ENCODE data around the gene CAGE1. TPM values are rescaled to one million over a fixed set of nuclear protein-coding genes. Genes with fewer than 3 reads are reported as not detected.

The CAGE1 gene
- total RNA-seq, 2 experiments from 2014 or later, result 0.27 to 1.1 TPM

DNA sequence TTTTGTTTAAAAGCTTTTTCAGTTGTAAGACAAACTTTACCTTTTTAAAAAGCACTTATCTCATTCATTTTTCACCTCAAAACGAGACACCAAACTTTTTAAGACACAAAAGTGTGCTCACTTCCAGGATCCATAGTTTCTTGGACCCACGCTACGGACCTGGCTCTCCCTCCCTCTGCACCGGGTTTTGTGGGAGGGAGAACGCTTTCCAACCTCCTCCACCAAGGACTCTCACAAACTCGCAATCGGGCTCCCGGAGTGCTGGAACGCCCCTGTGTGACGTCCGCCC lies 436 bp downstream of the CAGE1 start:
- CTCF ChIA-PET (ENCODE audit: unreplicated experiment), result no interaction called here
- TF ChIP-seq, protein P1, sequence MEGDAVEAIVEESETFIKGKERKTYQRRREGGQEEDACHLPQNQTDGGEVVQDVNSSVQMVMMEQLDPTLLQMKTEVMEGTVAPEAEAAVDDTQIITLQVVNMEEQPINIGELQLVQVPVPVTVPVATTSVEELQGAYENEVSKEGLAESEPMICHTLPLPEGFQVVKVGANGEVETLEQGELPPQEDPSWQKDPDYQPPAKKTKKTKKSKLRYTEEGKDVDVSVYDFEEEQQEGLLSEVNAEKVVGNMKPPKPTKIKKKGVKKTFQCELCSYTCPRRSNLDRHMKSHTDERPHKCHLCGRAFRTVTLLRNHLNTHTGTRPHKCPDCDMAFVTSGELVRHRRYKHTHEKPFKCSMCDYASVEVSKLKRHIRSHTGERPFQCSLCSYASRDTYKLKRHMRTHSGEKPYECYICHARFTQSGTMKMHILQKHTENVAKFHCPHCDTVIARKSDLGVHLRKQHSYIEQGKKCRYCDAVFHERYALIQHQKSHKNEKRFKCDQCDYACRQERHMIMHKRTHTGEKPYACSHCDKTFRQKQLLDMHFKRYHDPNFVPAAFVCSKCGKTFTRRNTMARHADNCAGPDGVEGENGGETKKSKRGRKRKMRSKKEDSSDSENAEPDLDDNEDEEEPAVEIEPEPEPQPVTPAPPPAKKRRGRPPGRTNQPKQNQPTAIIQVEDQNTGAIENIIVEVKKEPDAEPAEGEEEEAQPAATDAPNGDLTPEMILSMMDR (conservative IDR thresholded peaks at IDR 0.05; ENCODE audit: low read length), result no peak
- TF ChIP-seq EZH2phosphoT487 (IDR thresholded peaks at IDR 0.05; ENCODE audit: borderline replicate concordance, low read depth, low read length), result no peak
- intact Hi-C loops (cut with micrococcal nuclease; ENCODE audit: unreplicated experiment), result loop anchor here (1.0 to 5.0 kb wide), 5 partner anchors 76 to 802 kb away; partner anchors contain the start of genes BLOC1S5, LY86, SNRNP48 and SSR1
- peak overlapping the region; percentile 79 for H2AFZ ChIP-seq (ENCODE audit: low read length)
- peaks cover 48% of the 10 kb centered on the region for H3K79me2 ChIP-seq (ENCODE audit: insufficient read depth, low read depth, low read length)
- no TSS peak for BruUV-seq (replicated peaks)
- H3K36me3 ChIP-seq (ENCODE audit: insufficient read depth, low read length), result peaks cover 32% of the 10 kb centered on the region
- peak overlapping the region; percentile 84 for H3K27ac ChIP-seq (ENCODE audit: low read depth, low read length, poor library complexity, severe bottlenecking)
- DNase-seq (ENCODE audit: low spot score), result no peak
- no peaks in the 10 kb centered on the region for H3K9me2 ChIP-seq (ENCODE audit: insufficient read depth, low read length)
- no peaks in the 10 kb centered on the region for H3K9me3 ChIP-seq (ENCODE audit: low read length)
- H3K4me1 ChIP-seq (ENCODE audit: insufficient read depth, low read length, poor library complexity, severe bottlenecking), result peaks cover 21% of the 10 kb centered on the region
- peak overlapping the region; percentile 85 for H3K4me2 ChIP-seq (ENCODE audit: low read length)
- peak overlapping the region; percentile 83 for H3K4me3 ChIP-seq (ENCODE audit: low read depth, low read length, poor library complexity, severe bottlenecking)
- H4K20me1 ChIP-seq (ENCODE audit: insufficient read depth, low read length), result peaks cover 15% of the 10 kb centered on the region; the same call in 1 of the 2 replicates
- POLR2A ChIA-PET, result interaction anchor here (0.7 to 2.1 kb wide), 7 partner anchors 11 to 741 kb away, joined by 3 to 9 read pairs (median 3); no protein-coding TSS in a partner anchor

DNA sequence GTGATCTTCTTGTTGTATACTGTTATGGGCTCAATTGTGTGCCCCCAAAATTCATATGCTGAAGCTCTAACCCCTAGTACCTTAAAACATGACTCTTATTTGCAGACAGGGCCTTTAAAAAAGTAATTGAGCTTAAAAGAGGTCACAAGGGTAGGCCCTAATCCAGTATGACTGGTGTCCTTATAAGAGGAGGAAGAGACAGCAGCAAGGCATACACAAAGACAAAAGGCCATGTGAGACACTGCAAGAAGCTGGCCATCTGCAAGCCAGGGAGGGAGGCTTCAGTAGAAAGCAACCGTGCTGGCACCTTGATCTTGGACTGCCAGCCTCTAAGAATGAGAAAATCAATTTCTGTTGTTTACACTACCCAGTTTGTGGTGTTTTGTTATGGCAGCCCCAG lies 8.4 kb downstream of the CAGE1 start:
- no peak overlapping the region for H3K4me2 ChIP-seq (ENCODE audit: low read length)
- TF ChIP-seq, protein P1 (conservative IDR thresholded peaks at IDR 0.05; ENCODE audit: low read length), result no peak
- TF ChIP-seq EZH2phosphoT487 (IDR thresholded peaks at IDR 0.05; ENCODE audit: borderline replicate concordance, low read depth, low read length), result no peak
- H3K79me2 ChIP-seq (ENCODE audit: insufficient read depth, low read depth, low read length), result no peaks in the 10 kb centered on the region
- H3K4me3 ChIP-seq (ENCODE audit: low read depth, low read length, poor library complexity, severe bottlenecking), result no peak overlapping the region
- no peaks in the 10 kb centered on the region for H3K9me2 ChIP-seq (ENCODE audit: insufficient read depth, low read length)
- no peaks in the 10 kb centered on the region for H3K9me3 ChIP-seq (ENCODE audit: low read length)
- no peak overlapping the region for H3K27ac ChIP-seq (ENCODE audit: low read depth, low read length, poor library complexity, severe bottlenecking)
- H3K4me1 ChIP-seq (ENCODE audit: insufficient read depth, low read length, poor library complexity, severe bottlenecking), result no peaks in the 10 kb centered on the region
- intact Hi-C loops (cut with micrococcal nuclease; ENCODE audit: unreplicated experiment), result no loop called here
- no peaks in the 10 kb centered on the region for H4K20me1 ChIP-seq (ENCODE audit: insufficient read depth, low read length)
- POLR2A ChIA-PET, result no interaction called here
- no peaks in the 10 kb centered on the region for H3K36me3 ChIP-seq (ENCODE audit: insufficient read depth, low read length)
- BruUV-seq (replicated peaks), result no TSS peak
- CTCF ChIA-PET (ENCODE audit: unreplicated experiment), result no interaction called here
- no peak for DNase-seq (ENCODE audit: low spot score)
- no peak overlapping the region for H2AFZ ChIP-seq (ENCODE audit: low read length)

DNA sequence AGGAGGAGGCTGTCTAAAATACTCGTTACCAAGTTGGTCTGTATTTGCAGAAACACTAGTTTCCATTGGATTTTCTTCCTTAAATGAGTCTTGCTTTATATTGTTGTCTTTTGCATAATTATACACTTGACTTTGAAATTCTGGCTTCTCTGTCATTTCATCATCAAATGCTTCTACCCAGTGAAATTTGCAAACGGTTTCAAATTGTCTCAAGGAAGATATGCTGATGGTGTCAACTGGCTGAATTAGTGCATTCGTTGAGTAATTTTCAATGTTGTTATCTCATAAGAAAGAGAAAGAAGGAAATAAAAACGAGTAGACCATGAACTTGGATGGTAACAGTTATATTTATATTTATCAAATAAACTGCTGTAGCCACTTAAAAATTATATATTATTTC lies 10.8 kb downstream of the CAGE1 start:
- no TSS peak for BruUV-seq (replicated peaks)
- no peak for DNase-seq (ENCODE audit: low spot score)
- CTCF ChIA-PET (ENCODE audit: unreplicated experiment), result no interaction called here
- POLR2A ChIA-PET, result interaction anchor here (0.6 kb wide), 1 partner anchor 150 kb away, joined by 5 read pairs; no protein-coding TSS in a partner anchor
- Histone ChIP-seq H3K79me2 (ENCODE audit: insufficient read depth, low read depth, low read length) (no peaks in the 10 kb centered on the region), H3K4me1 (ENCODE audit: insufficient read depth, low read length, poor library complexity, severe bottlenecking) (no peaks in the 10 kb centered on the region), H3K9me3 (ENCODE audit: low read length) (no peaks in the 10 kb centered on the region), H3K36me3 (ENCODE audit: insufficient read depth, low read length) (no peaks in the 10 kb centered on the region), H3K4me2 (ENCODE audit: low read length) (no peak overlapping the region), H3K4me3 (ENCODE audit: low read depth, low read length, poor library complexity, severe bottlenecking) (no peak overlapping the region), H2AFZ (ENCODE audit: low read length) (no peak overlapping the region), H3K9me2 (ENCODE audit: insufficient read depth, low read length) (no peaks in the 10 kb centered on the region), H3K27ac (ENCODE audit: low read depth, low read length, poor library complexity, severe bottlenecking) (no peak overlapping the region), H4K20me1 (ENCODE audit: insufficient read depth, low read length) (no peaks in the 10 kb centered on the region)
- TF ChIP-seq, protein P1 (conservative IDR thresholded peaks at IDR 0.05; ENCODE audit: low read length), result no peak
- intact Hi-C loops (cut with micrococcal nuclease; ENCODE audit: unreplicated experiment), result no loop called here

Data from OCI-LY7 (cell line).